SH-SY5Y (cell line): ENCODE data around the gene ASIC4.
A peak's percentile ranks its signal among the peaks of the same experiment; 100 is the strongest.

Experiments
- GATA2 ChIP-seq: IDR thresholded peaks from 2 replicates; pipeline ENCODE4 v1.6.1; 2011; ENCODE audit warnings: mild to moderate bottlenecking, low read depth, low read length
- GATA3 ChIP-seq: IDR thresholded peaks from 2 replicates; pipeline ENCODE4 v1.6.1; 2011; ENCODE audit warnings: low read depth, mild to moderate bottlenecking, low read length, moderate library complexity

ASIC4 gene

DNA sequence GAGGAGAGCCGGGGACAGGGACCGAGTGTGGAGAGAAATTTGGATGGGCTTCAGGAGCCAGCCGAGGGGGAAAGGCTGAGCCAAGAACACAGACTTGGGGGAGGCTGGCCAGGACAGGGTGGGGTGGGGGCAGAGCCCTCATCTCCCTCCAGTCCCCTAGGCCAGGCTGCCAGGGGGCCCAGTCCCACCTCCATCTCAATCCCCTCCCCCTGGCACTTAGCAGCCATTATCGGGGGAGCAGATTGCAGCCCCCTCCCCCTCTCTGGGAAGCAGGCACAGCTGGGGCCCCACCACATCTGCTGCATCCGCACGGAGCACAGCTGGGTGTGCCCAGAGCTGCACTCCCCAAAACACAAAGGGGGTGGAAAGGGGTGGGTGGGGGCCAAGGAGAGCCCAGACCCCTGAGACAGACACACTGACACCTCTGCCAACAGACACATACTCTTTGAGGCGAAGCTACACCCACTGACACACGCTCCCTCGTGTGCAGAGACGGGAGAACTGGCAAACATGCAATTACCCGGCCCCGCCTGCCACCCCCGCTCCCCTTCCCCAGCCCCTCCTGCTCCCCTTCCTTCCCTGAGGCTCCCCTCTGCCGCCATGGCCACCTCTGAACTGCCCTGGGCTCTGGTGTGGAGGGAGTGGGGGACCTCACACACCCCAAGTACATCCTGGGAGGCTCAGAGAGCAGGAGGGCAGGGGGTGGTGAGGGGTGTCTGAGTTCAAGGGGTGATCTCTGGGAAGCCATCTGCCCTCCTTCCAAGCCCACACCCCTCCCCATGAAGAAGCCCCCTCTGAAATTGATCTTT, 5.1 kb upstream of the ASIC4 start:
- TF ChIP-seq GATA2: peak; percentile 50
- TF ChIP-seq GATA3: no peak

DNA sequence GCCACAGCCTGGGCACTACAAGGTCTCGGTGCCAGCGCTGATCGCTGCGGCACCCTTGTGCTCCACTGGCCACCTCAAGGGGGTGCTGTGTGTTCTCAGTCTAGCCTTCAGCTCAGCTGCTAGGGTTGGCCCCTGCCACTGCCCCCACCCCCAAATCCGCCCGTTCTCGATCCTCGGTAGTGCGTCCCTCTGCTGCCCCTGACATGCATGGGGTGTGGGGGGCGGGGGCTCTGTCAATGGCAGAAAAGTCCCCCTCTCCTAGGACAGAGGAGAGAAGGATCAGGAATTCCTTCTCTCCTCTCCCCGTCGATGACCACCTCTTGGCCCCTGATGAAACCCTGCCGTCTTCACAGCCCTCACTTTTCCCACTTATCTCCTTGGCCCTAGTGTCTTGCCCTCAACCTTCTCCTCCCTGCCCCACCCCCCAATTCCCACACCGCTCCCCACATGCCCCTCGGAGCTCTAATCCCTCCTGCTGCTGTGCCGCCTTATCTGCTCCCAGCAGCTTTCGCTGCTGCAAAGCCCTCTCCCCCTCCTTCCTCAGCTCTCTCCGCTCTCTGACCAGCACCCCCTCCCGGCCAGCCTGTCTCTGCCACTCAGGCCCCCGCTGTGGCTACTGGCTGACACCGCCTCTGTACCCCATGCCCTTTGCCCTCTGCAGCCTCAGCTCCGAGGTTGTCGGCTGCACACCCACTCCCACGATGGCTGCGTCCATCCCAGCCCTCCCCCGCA, 4.3 kb upstream of the ASIC4 start:
- TF ChIP-seq GATA3: no peak
- TF ChIP-seq GATA2: peak; percentile 65

DNA sequence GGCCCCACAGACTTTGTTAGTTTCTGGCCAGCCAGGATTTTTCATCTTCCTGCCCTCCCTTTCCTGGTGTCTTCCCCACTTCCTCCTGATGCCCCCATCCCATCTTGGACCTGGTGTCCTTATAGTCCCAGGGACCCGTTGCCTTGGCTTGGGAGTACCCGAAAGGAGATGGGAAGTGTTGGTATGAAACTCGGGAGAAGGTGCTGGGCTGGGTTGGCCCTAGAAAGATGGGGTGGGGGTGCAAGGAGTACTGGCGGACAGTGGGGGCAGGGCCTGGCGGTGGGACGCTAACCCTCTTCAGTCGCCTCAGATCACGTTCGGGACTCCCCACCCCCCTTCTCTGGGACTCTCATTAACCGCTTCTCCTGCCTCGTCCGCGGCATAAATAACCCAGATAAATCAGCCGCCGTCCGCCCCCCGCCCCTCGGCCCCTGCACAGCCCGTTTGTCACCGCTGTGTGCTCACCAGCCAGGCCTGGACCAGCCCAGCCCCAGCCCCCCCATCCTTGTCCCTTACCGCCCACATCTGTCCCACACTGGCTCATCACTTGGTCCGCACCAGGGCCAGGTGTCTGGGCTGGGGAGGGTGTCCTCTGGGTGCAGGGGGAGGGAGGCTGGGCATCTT, 3.7 kb upstream of the ASIC4 start:
- TF ChIP-seq GATA2: no peak
- no peak for TF ChIP-seq GATA3

DNA sequence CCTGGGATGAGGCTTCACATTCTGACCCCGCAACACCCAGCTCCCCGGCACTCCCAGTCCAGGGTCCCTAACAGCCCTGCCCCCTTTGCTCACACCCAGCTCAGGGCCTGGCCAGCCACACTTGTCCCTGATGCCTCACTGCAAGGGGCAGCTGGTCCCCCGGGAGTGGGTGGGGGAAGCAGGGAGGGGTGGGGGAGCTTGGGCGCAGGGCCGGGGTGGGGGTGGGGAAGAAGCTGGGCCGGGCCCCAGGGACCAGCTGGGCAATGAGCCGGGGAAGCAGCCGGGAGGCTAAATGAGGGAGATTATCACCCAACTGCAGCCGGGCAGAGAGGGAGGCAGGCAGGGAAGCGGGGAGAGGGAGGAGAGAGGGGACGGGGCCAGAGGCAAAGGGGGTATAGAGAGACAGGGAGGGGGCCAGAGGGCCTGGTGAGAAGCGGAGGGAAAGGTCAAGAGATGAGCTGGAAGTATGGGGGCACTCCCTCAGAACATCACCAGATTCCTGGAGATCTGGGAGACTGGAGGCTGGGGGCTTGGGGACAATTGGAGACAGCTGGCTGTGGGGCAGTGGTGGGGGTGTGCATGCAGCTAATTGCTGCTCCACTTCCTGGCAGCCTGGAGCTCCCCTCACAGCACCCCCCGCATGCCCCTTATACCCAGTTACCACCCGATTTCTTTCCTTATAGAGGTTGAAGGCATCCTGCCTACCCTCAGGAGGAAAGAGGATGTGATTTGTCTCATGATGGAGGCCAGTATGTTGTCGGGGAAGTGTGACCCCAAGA, 2.5 kb upstream of the ASIC4 start:
- TF ChIP-seq GATA2: peak; percentile 37; the same call in 1 of the 2 replicates
- no peak for TF ChIP-seq GATA3

DNA sequence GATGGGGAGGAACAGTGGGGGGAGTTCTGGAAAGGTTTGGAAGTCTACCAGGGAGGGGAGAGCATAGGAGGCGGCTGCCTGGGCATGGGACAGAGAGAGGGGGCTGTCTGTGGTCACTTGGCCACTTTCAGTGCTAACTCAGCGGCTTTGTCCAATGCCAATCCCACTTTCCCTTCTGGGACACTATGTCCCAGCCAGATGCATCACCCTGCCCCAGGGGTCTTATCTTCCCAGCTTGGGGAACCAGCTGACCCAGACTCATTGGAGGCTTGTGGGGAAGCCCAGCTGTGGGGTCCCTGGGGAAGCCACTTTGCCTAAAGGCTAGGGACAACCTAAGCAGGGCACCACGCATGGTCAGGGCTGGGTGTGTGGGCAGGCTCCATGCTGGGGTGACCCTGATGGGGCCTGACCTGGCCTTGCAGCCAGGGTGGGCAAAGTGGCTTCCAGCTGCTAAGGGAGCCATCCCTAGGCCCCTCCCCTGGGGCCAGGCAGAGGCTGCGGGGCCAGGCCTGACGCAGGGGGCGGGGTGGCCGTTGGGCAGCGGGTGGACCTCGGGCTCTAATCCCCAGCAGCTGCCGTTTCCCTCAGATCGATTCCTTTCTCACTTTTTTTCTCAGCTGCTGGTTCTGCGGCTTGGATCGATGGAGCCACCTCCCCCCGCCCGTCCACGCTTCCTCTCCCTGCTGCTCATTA, 1.6 kb upstream of the ASIC4 start:
- no peak for TF ChIP-seq GATA3
- 0 out of 2 replicates have a peak, but pooled peaks have one; percentile 17 for TF ChIP-seq GATA2

DNA sequence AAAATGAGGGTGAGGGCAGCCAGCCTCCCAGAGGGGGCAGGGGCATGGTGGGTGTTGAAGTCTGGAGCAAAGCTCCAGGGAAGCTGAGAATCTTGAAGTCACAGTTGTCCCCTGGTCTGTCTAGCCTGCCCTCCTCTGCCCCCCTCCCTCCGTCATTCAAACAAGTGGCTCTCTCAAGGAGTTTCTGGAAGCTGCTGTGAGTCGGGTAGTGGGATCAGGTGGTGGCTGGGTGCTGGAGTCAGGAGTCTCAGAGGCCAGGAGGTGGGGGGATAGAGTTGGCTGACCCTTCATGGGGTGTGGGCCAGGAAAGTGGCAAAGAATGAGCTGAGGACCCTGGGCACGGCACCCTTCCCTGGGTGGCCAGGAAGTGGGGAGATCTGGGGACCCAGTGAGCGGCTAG, 495 bp upstream of the ASIC4 start:
- TF ChIP-seq GATA3 (no peak), GATA2 (no peak)

DNA sequence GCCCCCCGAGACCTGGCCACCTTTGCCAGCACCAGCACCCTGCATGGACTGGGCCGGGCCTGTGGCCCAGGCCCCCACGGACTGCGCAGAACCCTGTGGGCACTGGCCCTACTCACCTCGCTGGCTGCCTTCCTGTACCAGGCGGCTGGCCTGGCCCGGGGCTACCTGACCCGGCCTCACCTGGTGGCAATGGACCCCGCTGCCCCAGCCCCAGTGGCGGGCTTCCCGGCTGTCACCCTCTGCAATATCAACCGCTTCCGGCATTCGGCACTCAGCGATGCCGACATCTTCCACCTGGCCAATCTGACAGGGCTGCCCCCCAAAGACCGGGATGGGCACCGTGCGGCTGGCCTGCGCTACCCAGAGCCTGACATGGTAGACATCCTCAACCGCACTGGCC, 554 bp downstream of the ASIC4 start:
- TF ChIP-seq GATA3 (no peak), GATA2 (no peak)

DNA sequence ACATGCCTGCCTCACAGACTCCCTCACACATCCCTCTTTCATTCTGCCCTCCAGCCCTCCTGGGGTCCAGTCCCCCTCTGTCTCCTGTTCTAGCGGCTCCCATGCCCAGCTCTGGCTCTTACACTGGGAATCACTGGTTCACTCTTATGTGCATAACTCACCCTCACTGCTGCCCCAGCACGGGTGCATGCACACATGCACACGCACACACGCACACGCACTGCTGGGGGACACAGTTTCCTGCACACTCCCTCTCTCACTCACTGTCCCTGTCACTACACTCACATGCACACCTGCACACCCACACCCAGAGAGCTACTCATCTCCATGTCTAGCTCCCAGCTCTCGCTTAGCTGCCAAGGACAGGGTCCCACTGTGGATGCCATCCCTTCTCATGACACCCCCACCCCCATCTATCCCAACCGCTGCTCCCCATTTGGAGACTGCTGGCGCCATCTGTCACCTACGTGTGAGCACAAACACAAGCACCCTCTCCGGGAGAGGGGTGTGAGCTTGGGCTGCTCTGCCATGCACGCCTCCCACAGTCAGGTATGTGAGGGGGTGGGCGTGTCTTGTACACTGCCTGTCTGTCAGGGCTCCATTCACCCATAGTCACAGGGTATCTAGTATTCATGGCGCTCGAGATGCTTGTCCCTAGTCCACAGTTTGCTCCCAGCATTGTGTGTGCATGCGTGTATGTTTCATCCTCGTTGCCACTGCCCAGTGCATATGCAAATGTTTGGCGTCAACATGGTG, 1.8 kb downstream of the ASIC4 start:
- TF ChIP-seq GATA3 (no peak), GATA2 (no peak)

DNA sequence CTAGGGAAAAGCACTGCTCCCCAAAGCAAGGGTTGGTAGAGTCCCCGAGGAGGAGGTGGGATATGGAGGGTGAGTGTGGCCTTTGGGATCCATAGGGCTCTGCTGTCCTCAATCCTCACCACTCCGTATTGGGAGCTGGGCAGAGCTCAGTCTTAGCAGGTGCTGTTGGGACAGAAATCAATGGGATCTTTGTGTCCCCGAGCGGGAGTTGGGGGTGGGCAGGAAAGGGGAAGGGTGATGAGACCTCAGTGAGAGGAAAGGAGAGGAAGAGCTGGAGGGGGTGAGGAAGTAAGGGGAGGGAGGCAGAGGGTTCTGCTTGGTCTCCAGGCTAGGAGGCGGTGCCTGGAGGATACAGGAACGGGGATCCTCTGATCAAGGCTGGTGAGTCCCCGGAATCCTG, 2.6 kb downstream of the ASIC4 start:
- no peak for TF ChIP-seq GATA2
- TF ChIP-seq GATA3: no peak

DNA sequence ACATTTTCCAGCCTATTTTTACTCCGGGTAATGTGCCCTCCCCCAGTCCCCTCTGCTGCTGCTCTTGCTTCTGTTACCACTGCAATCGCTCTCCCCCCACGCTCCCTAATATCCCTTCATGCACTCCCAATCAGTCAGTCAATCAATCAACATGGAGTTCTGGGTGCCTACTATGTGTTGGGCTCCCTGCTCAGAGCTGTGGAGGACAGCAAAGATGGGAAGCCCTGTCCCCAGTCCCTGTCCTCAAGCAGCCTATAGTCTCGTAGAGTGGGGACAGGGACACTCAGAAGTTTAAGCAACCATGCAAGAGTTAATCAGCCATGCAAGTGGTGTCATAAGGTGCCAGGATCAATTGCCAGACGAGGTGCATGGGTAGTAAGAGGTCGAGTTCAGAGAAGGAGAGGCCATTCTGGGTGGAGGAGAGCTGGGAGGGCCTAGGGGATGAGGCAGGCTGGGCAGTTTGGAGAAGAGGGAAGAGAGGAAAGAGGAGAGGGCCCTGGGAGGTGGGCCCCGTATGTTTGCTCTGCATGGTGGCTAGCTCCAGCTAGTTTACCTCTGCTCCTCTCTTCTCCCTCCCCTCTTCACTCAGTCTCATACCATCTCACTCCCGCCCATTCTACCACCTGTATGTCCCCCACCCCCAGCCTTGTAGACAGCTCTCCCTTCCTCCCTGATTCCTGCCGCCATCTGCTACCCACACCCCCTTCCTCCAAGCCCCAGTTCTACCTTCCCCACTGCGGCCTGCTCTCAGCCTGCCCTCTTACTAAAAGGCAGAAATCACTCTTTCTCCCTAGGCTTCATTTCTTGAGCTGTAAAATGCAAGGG, 3.9 kb downstream of the ASIC4 start:
- TF ChIP-seq GATA3 (no peak), GATA2 (no peak)

DNA sequence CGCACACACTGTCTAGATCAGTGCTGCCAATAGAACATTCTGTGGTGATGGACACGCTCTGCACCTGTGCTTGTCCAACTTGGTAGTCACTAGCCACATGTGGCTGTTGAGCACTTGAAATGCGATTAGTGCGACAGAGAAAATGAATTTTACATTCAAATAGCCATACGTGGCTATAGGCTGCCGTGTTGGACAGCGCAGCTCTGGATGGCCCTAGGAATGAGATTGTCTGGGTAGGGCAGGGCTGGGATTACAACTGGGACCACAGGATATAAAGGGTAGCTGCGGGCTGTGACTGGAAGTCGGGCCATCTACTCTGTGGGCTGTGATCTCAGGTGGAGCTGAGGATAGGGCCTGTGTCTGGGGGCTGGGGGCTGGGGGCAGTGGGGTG, 5.2 kb downstream of the ASIC4 start:
- TF ChIP-seq GATA2 (no peak), GATA3 (no peak)

DNA sequence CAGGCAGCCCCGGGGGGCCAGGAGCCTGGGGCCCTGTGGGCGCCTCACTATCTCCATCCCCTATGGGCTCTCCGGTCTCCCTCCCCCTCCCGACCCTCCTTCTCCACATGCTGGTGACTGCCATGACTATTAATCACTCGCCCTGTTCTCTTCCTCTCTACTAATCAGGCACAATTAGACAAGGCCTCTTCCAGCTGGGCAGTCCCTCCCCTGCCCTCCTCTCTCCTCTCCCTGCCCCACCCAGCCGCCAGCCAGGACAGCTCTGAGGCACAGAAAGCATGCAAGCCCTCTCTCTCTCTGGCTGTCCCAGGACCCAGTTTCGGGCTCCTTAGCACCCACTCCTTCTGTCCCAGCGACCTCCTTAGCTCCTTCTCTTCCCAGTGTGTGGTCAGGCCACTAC, 5.8 kb downstream of the ASIC4 start:
- TF ChIP-seq GATA2 (no peak), GATA3 (no peak)
